ENCODE results near the gene KLF13.
A peak's percentile ranks its signal among the peaks of the same experiment; 100 is the strongest.

Gene KLF13

DNA sequence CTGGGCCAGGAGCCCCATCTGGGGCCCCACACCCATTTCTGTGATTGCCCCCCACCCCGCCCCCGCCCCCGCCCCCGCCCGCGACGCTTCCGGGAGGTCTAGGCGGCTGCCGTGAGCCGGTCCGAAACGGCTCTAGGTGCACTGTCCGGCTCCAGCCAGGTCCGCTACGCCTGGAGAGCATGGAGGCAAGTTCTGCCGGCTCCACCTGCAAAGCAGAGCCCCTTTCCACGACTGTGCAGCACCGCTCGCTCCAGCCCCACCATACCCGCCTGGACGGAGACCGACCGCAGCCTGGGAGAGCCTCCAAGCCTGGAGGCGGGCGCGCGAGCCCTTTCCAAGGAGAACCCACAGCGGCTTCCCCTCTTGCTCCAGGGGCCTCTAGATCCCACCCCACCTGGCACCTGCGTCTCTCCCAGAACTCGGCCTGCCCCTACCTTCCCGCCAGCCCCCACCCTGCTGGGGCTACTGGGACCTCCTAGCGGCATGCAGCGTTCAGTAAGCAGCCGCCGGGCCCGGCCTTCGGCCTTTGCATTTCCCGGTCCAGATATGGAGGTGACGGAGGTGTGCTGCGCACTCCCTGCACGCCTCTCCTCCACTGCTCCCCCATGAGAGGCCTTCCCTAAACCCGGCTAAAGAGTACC is 66.2 kb downstream of the KLF13 start:
- Mint-ChIP-seq H3K36me3 (ENCODE audit: low read depth) (peaks cover 6% of the 10 kb centered on the region), H3K4me1 (ENCODE audit: low read depth) (peaks cover 36% of the 10 kb centered on the region), H3K27me3 (peaks cover 29% of the 10 kb centered on the region), H3K4me3 (peak overlapping the region; percentile 84), H3K9me3 (no peaks in the 10 kb centered on the region), H3K27ac (peak overlapping the region; percentile 73)
- intact Hi-C loops (cut with micrococcal nuclease): no loop called here

DNA sequence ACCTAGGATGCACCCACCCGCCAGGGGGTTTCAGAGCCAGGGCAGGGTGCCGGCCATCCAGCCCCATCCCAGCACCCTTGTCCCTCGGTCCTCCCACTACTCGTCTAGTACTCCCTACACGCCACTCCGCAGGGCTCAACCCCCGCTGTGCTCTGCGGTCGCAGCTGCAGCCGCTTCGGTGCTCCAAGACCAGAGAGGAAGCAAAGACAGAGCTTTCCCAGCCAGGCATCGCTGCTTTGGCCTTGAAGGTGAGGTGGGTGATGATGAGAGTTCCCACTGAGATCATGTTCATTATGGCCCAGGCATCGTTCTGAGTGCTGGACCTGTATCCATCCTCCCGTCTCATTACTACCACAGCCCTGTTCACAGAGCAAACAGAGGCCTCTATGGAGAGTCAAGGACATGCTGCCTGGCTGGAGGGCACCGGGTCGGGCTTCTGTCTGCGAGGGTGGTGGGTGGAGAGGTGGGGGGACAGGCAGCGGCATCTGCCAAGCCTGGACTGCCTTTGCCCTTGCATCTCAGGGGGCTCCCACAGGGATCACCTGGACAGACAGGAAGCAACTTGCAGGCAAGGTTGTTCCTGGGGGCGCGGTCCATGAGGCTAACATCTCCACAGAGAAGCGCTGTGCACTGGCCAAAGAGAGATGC is 66.9 kb downstream of the KLF13 start:
- H3K4me1 Mint-ChIP-seq (ENCODE audit: low read depth): peaks cover 42% of the 10 kb centered on the region
- peaks cover 6% of the 10 kb centered on the region for H3K36me3 Mint-ChIP-seq (ENCODE audit: low read depth)
- H3K27me3 Mint-ChIP-seq: peaks cover 29% of the 10 kb centered on the region
- peak overlapping the region; percentile 84 for H3K4me3 Mint-ChIP-seq
- intact Hi-C loops (cut with micrococcal nuclease): no loop called here
- no peak overlapping the region for H3K27ac Mint-ChIP-seq
- H3K9me3 Mint-ChIP-seq: no peaks in the 10 kb centered on the region

DNA sequence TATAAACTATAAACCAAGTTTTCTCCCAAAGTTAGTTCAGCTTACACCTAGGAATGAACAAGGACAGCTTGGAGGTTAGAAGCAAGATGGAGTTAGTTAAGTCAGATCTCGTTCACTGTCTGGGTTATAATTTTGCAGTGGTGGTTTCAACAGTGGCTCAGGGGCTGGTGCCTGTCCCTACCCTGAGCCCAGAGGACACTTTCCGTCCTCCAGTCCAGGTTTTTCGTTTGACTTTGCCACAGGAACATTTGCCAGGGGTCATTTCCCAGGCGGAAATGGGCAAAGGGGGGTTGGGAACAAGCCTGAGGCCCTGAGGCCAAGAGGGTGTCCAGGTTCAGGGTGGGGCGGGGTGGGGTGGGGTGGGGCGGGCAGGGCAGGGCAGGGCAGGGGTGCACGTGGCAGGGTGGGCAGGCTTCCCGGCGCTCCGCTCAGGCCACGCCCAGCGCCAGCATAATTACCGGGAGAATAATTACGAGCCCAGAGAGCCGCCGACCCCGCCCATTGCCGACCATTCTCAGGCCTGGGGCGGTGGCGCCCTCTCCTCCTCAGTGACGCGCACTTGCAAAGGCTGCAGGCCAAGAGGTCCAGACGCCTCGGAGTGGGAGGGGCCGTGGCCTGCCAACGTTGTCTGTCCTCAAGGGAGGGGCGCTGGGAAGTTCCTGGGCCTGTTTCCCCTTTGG is 70.4 kb downstream of the KLF13 start:
- peak overlapping the region; percentile 64 for H3K27ac Mint-ChIP-seq

DNA sequence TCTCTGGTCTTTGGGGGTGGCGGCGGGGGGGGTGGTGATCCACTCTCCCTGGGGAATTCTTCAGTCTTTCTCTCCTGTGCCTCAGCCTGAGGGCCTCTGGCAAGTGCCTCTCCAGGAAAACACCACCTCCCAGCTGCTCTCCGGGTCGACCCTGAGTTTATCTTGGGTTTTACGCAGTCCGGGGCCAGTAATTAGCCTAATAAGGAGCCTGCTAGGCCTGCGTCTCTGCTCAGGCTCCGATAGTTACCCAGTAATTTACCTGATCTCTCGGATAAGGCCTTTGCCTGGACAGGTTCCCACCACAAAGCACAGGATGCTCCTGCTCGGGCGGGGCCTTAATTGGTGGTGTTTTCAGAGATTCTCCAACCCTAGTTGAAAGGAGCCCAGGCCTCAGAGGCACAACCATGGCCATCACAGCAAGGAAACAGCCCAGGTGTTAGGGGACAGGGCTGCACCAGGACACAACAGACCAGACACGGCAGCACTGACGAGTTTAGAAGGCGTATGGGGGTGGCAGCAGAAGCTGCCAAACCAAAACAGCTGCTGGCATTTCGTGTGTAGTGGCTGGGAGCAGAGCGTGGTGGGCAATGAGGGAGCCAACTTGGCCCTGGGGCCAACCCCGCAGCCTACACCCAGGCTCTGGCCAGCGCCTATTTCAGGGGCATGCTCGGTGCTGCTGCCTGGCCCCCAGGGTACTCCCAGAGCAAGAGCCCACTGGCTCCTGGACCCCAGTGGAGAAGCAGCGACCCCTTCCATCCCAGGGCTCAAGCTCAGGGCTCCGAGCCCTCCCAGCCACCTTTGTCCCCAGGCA is 71.4 kb downstream of the KLF13 start:
- peaks cover 62% of the 10 kb centered on the region for H3K4me1 Mint-ChIP-seq (ENCODE audit: low read depth)
- H3K27ac Mint-ChIP-seq: peak overlapping the region; percentile 64
- H3K9me3 Mint-ChIP-seq: no peaks in the 10 kb centered on the region
- H3K27me3 Mint-ChIP-seq: peaks cover 20% of the 10 kb centered on the region
- intact Hi-C loops (cut with micrococcal nuclease): loop anchor here (5.0 kb wide), 2 partner anchors 36 to 39 kb away; no protein-coding TSS in a partner anchor
- no peak overlapping the region for H3K4me3 Mint-ChIP-seq
- no peaks in the 10 kb centered on the region for H3K36me3 Mint-ChIP-seq (ENCODE audit: low read depth)

More for the DNA sequence above, 70.4 kb downstream of the KLF13 start:
- Mint-ChIP-seq H3K4me1 (ENCODE audit: low read depth) (peaks cover 65% of the 10 kb centered on the region), H3K9me3 (no peaks in the 10 kb centered on the region), H3K27me3 (peaks cover 27% of the 10 kb centered on the region), H3K4me3 (peak overlapping the region; percentile 23), H3K36me3 (ENCODE audit: low read depth) (peaks cover 4% of the 10 kb centered on the region)
- intact Hi-C loops (cut with micrococcal nuclease): loop anchor here (5.0 kb wide), 2 partner anchors 35 to 40 kb away; no protein-coding TSS in a partner anchor

DNA sequence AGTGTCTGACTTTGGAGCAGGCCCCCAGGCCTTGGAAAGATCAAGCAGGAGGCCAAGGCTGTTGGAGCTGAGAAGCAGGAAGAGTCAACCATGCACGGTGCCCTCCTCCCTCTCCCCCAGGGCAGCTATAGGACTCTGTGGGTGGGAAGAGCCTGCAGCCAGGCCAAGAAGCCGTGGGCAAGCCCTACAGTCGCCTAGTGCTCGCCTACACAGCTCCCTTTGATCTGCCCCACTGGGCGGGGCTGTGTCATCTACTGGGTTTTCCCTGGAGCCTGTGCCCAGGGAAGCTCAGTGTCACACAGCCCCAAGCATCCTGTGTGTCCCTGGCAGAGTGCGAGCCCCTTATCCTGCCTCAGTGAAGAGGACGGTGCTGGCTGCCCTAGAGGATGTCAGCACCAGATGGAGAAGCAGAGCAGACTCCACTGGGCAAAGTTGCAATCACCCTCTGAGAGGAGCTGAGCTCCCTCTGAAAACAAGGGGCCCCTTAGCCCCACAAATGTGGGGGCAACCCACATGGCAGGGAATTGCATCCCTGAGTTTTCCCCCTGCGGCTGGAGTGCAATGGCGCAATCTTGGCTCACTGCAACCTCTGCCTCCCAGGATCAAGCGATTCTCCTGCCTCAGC is 72.2 kb downstream of the KLF13 start:
- Mint-ChIP-seq H3K36me3 (ENCODE audit: low read depth) (no peaks in the 10 kb centered on the region), H3K9me3 (no peaks in the 10 kb centered on the region), H3K4me3 (no peak overlapping the region), H3K4me1 (ENCODE audit: low read depth) (peaks cover 56% of the 10 kb centered on the region), H3K27ac (peak overlapping the region; percentile 64), H3K27me3 (peaks cover 14% of the 10 kb centered on the region)
- intact Hi-C loops (cut with micrococcal nuclease): loop anchor here (5.0 kb wide), 2 partner anchors 36 to 39 kb away; no protein-coding TSS in a partner anchor

DNA sequence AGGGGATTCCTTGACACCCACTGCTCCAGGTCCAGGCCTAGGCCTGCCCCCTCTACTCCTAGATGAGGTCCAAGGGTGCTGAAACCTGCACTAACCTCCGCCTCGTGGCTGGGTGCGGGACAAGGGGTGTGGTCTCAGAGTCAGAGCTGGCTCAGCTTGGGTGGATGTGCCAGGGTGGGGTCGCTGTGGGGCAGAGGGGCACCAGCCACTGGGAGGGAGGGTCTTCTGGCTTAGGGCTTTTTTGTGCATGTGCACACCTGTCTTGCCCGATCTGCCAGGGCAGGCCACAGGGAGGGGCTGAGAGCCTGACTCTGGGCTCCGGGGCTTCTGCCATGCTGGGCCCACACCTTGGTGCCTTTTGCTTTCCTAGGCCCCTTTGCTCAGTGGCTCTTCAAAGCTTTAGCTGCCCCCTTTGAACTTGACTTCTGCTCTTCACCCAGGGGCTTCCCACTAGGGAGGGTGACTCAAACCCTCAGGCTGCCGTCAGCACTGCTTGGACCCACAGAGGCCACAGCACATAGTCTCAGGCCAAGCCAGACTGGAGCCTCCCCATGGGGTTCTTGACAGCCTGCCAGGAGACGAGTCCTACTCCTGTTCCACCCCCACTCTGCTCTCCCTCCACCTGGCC is 73.0 kb downstream of the KLF13 start:
- Mint-ChIP-seq H3K27me3 (peaks cover 7% of the 10 kb centered on the region), H3K4me1 (ENCODE audit: low read depth) (peaks cover 56% of the 10 kb centered on the region), H3K9me3 (peaks cover 7% of the 10 kb centered on the region), H3K4me3 (no peak overlapping the region), H3K27ac (no peak overlapping the region), H3K36me3 (ENCODE audit: low read depth) (no peaks in the 10 kb centered on the region)
- intact Hi-C loops (cut with micrococcal nuclease): loop anchor here (5.0 kb wide), 2 partner anchors 37 to 38 kb away; no protein-coding TSS in a partner anchor

DNA sequence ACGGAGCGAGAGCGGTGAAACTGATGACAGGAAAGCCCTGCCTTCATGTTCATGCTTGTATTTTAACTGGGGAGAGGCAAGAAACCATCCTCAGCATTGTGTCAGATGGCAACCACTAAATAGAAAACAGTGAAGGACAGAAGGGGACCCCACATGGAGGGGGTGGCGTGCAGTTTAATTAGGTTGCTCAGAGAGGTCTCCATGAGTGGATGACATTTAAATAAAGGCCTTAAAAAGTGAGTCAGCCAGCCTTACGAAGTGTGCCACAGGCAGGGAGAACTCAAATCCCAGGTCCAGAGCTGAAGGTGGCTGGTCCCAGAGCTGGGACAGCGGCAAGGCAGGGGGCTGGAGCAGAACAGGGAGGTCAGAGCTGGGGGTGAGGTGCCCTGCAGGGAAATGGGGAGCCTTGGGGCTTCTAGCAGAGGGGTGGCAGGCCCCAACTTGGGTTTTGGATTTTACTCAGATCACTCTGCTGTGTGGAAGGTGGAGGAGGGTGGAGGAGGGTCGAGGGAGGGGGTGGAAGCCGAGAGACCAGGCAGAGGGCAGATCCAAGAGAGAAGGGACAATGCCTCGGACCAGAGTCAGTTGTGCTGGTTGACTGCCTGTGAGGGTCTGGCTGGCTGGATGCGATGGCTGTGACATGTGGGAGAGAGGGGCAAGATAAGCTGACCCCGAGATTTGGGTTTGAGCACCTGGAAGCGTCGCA is 73.7 kb downstream of the KLF13 start:
- peaks cover 63% of the 10 kb centered on the region for H3K4me1 Mint-ChIP-seq (ENCODE audit: low read depth)
- intact Hi-C loops (cut with micrococcal nuclease): no loop called here

DNA sequence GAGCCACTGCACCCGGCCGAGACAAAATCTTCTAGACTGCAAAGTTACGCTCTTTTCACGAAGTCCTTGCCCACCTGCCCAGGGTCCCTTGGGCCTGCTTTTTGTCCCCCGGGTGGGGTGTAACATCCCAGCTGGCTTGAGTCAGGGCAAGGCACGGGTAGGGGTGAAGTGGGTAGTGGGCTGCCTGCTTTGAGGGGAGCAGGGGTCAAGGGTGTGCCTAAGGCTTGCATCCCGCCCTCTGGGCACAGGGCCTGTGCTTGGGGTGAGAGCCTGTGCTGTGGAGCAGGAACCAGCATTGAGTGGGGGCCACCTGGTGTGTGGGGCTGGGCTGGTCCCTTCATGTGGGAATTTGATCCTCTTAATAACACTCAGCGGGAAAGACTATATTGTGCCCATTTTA is 74.6 kb downstream of the KLF13 start:
- Mint-ChIP-seq H3K4me1 (ENCODE audit: low read depth) (peaks cover 66% of the 10 kb centered on the region), H3K36me3 (ENCODE audit: low read depth) (no peaks in the 10 kb centered on the region)

More for the DNA sequence above, 73.7 kb downstream of the KLF13 start:
- peaks cover 7% of the 10 kb centered on the region for H3K27me3 Mint-ChIP-seq
- H3K4me3 Mint-ChIP-seq: no peak overlapping the region
- no peaks in the 10 kb centered on the region for H3K36me3 Mint-ChIP-seq (ENCODE audit: low read depth)
- H3K9me3 Mint-ChIP-seq: peaks cover 7% of the 10 kb centered on the region
- no peak overlapping the region for H3K27ac Mint-ChIP-seq

DNA sequence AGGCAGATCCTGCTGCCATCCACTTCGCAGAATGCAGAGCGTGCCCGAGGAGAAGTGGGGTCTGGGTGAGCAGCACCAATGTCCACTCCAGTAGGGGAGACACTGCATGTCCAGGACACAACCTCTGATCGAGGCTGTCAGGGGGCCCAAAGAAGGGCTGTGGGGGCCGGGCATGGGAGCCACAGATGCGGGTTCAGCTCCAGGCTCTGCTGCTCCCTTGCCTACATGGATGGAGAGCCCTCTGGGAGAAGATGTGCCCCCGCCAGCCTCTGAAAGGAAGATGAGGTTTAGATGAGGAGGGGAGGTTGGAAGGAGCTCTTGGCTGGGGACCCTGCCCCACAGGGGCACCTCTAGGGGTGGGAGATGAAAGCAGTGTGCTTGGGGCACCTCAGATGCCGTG is 75.4 kb downstream of the KLF13 start:
- H3K27ac Mint-ChIP-seq: no peak overlapping the region
- H3K4me3 Mint-ChIP-seq: no peak overlapping the region
- no peaks in the 10 kb centered on the region for H3K36me3 Mint-ChIP-seq (ENCODE audit: low read depth)
- H3K9me3 Mint-ChIP-seq: peaks cover 7% of the 10 kb centered on the region
- H3K27me3 Mint-ChIP-seq: peaks cover 7% of the 10 kb centered on the region
- intact Hi-C loops (cut with micrococcal nuclease): no loop called here
- peaks cover 66% of the 10 kb centered on the region for H3K4me1 Mint-ChIP-seq (ENCODE audit: low read depth)

More for the DNA sequence above, 74.6 kb downstream of the KLF13 start:
- H3K9me3 Mint-ChIP-seq: peaks cover 7% of the 10 kb centered on the region
- H3K27me3 Mint-ChIP-seq: peaks cover 7% of the 10 kb centered on the region
- intact Hi-C loops (cut with micrococcal nuclease): no loop called here
- H3K4me3 Mint-ChIP-seq: no peak overlapping the region
- no peak overlapping the region for H3K27ac Mint-ChIP-seq

DNA sequence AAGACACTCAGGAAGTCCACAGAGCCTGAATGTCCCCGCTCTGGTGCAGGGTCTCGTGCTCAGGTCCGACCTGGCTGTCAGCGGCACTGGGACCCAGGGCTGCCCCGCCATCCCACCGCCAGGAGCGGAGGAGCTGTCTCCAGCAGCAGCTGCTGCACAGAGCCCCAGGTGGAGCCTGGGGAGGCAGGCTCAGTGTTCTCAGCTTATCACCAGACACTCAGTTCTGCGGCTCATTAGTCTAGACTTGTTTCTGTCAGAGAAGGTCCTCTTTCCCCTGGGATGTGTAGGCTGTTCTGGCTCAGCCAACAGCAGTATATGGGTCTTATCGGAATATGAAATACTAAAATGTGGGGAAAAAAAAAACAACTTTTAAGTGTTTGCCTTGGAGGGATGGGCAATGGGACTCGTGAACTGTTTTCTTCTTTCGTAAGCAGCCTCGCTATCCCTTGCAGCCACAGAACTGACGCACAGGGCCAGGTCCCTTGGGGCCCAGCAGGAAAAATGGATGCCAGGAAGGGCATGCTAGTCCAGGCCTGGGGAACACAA is 75.9 kb downstream of the KLF13 start:
- Mint-ChIP-seq H3K36me3 (ENCODE audit: low read depth) (no peaks in the 10 kb centered on the region), H3K27me3 (peaks cover 7% of the 10 kb centered on the region), H3K4me1 (ENCODE audit: low read depth) (peaks cover 65% of the 10 kb centered on the region), H3K27ac (no peak overlapping the region), H3K4me3 (no peak overlapping the region), H3K9me3 (peaks cover 7% of the 10 kb centered on the region)
- intact Hi-C loops (cut with micrococcal nuclease): no loop called here

DNA sequence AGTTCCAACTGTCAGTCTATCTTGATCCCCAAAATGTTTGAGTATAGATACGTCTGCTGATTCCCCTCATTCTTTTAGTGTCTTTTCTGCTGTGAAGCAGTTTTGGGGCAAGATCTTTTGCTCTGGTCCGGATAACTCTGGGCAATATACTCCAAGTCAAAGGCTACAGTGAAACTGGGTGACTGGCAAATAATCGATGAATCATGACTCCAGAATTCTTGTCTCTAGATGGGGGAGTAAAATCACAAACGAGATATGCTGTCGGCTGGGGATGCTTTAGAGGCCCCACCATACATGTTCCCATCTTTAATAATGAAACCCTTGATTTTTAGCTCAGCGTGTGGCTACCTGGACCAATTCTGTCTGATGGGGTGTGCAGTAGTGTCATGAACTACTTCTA is 76.5 kb downstream of the KLF13 start:
- H3K36me3 Mint-ChIP-seq (ENCODE audit: low read depth): no peaks in the 10 kb centered on the region
- H3K4me1 Mint-ChIP-seq (ENCODE audit: low read depth): peaks cover 60% of the 10 kb centered on the region
- H3K27ac Mint-ChIP-seq: no peak overlapping the region
- intact Hi-C loops (cut with micrococcal nuclease): no loop called here
- no peak overlapping the region for H3K4me3 Mint-ChIP-seq
- peaks cover 7% of the 10 kb centered on the region for H3K27me3 Mint-ChIP-seq
- H3K9me3 Mint-ChIP-seq: peaks cover 7% of the 10 kb centered on the region

DNA sequence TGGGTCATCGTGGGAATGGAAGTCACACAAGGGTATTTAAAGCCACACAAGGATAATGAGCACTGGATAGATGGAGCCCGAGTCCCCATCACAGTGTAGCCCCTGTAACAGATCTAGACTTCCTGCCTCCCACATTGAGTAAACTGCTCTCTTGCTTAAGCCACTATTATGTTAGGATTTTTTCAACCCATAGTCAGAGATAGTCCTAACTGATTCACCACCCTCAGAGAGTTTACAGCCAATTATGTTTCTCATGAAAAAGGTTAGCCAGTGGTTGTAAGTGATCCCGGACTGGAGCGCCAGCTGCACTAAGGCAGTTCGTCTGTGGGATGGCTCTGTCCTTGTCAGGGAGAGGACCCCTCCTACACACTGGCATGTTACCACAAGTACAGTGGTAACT is 77.0 kb downstream of the KLF13 start:
- Mint-ChIP-seq H3K36me3 (ENCODE audit: low read depth) (no peaks in the 10 kb centered on the region), H3K9me3 (peaks cover 11% of the 10 kb centered on the region), H3K4me3 (no peak overlapping the region), H3K4me1 (ENCODE audit: low read depth) (peaks cover 55% of the 10 kb centered on the region), H3K27me3 (peaks cover 7% of the 10 kb centered on the region), H3K27ac (no peak overlapping the region)
- intact Hi-C loops (cut with micrococcal nuclease): no loop called here
